Naive thymus-derived CD4-positive, alpha-beta T cell (primary cell): ENCODE measurements around the gene SLC38A3. TPM values are rescaled to one million over a fixed set of nuclear protein-coding genes. Genes with fewer than 3 reads are reported as not detected.

Experiments
- ATAC-seq: fragments of 150-1000 bp; cut with Tn5 transposase; 2 replicates; pipeline ENCODE4 v1.10.0; 2021; ENCODE audit warnings: mild to moderate bottlenecking, moderate library complexity
- CTCF ChIA-PET: fragments of 350-600 bp; sonication (Branson Sonifier 250); formaldehyde crosslinking; loops from one replicate; lab custom pipeline; 2021; ENCODE audit warnings: antibody characterized with exemption; lab: Charles Lee
- POLR2A ChIA-PET: fragments of 350-600 bp; sonication (Branson Sonifier 250); formaldehyde crosslinking; loops from one replicate; lab custom pipeline; 2021; ENCODE audit warnings: antibody characterized with exemption, inconsistent platforms; lab: Charles Lee
- DNase-seq, 9 donors: peaks; one replicate each; pipeline versions ENCODE4 v3.0.0 to v3.0.0-alpha.2; 2020 to 2022; ENCODE audit warnings: mixed read lengths in 1 of 9
- H3K27ac ChIP-seq: one replicate; pipeline ENCODE4 v1.7.0; 2013; ENCODE audit warnings: mild to moderate bottlenecking, low read depth, low read length, moderate library complexity
- H3K27me3 ChIP-seq, 2 donors: one replicate each; pipeline ENCODE4 v1.7.0; 2013; ENCODE audit warnings: low read length in 2 of 2, mild to moderate bottlenecking in 2 of 2, moderate library complexity in 2 of 2; ENCODE audit not compliant: control insufficient read depth in 2 of 2, insufficient read depth in 2 of 2
- H3K36me3 ChIP-seq, 3 experiments: 1 replicate in 2 of 3; 2 replicates in 1 of 3; pipeline ENCODE4 v1.7.0; 2013; ENCODE audit warnings: low read length in 3 of 3, mild to moderate bottlenecking in 3 of 3, moderate library complexity in 1 of 3; ENCODE audit not compliant: insufficient read depth in 3 of 3, control insufficient read depth in 2 of 3
- H3K4me1 ChIP-seq, 2 donors: one replicate each; pipeline ENCODE4 v1.7.0; 2013; ENCODE audit warnings: low read length in 2 of 2, mild to moderate bottlenecking in 2 of 2, moderate library complexity in 1 of 2; ENCODE audit not compliant: control insufficient read depth in 2 of 2, insufficient read depth in 2 of 2
- H3K4me3 ChIP-seq: 2 replicates; pipeline ENCODE4 v1.7.0; 2013; ENCODE audit warnings: mild to moderate bottlenecking, low read length
- H3K9me3 ChIP-seq, 3 experiments: 1 replicate in 2 of 3; 2 replicates in 1 of 3; pipeline ENCODE4 v1.7.0; 2013; ENCODE audit warnings: low read length in 3 of 3; ENCODE audit not compliant: control insufficient read depth in 2 of 3
- H3K27ac Mint-ChIP-seq, 9 donors: one replicate each; pipeline ENCODE4 v1.8.0; 2020 to 2022; ENCODE audit warnings: mixed read lengths in 9 of 9, mild to moderate bottlenecking in 8 of 9, moderate library complexity in 5 of 9, inconsistent platforms in 2 of 9
- H3K27me3 Mint-ChIP-seq, 5 donors: one replicate each; pipeline ENCODE4 v1.8.0; 2021 to 2022; ENCODE audit warnings: mixed read lengths in 5 of 5, mild to moderate bottlenecking in 1 of 5
- H3K36me3 Mint-ChIP-seq, 5 donors: one replicate each; pipeline ENCODE4 v1.8.0; 2020 to 2022; ENCODE audit warnings: mixed read lengths in 5 of 5, mild to moderate bottlenecking in 3 of 5, inconsistent platforms in 1 of 5
- H3K4me1 Mint-ChIP-seq, 7 donors: one replicate each; pipeline ENCODE4 v1.8.0; 2020 to 2022; ENCODE audit warnings: mixed read lengths in 7 of 7, mild to moderate bottlenecking in 3 of 7, inconsistent platforms in 1 of 7
- H3K4me3 Mint-ChIP-seq, 10 donors: one replicate each; pipeline ENCODE4 v1.8.0; 2020 to 2022; ENCODE audit warnings: mild to moderate bottlenecking in 10 of 10, mixed read lengths in 10 of 10, moderate library complexity in 6 of 10, inconsistent platforms in 2 of 10
- H3K9me3 Mint-ChIP-seq, 11 donors: one replicate each; pipeline ENCODE4 v1.8.0; 2020 to 2022; ENCODE audit warnings: mixed read lengths in 11 of 11, mild to moderate bottlenecking in 4 of 11, inconsistent platforms in 1 of 11, moderate library complexity in 1 of 11
- intact Hi-C, 2 donors: fragments of 100-400 bp; cut with micrococcal nuclease; formaldehyde crosslinking; loops; one replicate each; pipeline ENCODE4 v1.15.1; 2023
- polyA plus RNA-seq, 2 donors: library from polyadenylated mRNA; unstranded; fragments of 300-500 nt; fragmentation: Illumina TruSeq; gene quantifications; one replicate each; pipeline ENCODE4 v1.2.3, GENCODE V29; 2021
- total RNA-seq, 6 experiments: library from RNA in 5 of 6; stranded (reverse) in 5 of 6; gene quantifications; 1 replicate in 5 of 6; 2 replicates in 1 of 6; pipeline ENCODE4 v1.2.3 and lab custom pipeline; 2021 to 2026

Gene SLC38A3
- total and polyA plus RNA-seq, 7 experiments from 2014 or later: 1.8 TPM; not detected in 6

- Mint-ChIP-seq H3K9me3 (no peaks in the 10 kb centered on the region), H3K27me3 (no peaks in the 10 kb centered on the region), H3K27ac (peak overlapping the region in 2 of 9 donors; percentile 51 to 59), H3K4me3 (no peak overlapping the region), H3K4me1 (peaks cover 0 to 14% (median 11%) of the 10 kb centered on the region in 7 donors), H3K36me3 (peaks cover 0 to 21% (median 0%) of the 10 kb centered on the region in 5 donors)
- Histone ChIP-seq H3K9me3 (no peaks in the 10 kb centered on the region), H3K4me1 (peaks cover 6 to 8% of the 10 kb centered on the region in 2 donors), H3K27me3 (no peaks in the 10 kb centered on the region), H3K36me3 (peaks cover 8 to 62% (median 14%) of the 10 kb centered on the region in 3 experiments), H3K27ac (no peak overlapping the region), H3K4me3 (no peak overlapping the region)
- intact Hi-C loops: no loop called here
- ChIA-PET POLR2A (interaction anchor here (1.0 to 2.4 kb wide), 2 partner anchors 12 to 20 kb away, joined by 3 to 7 read pairs; no protein-coding TSS in a partner anchor), CTCF (interaction anchor here (0.7 to 2.7 kb wide), 7 partner anchors 9 to 85 kb away, joined by 3 to 8 read pairs (median 4); partner anchors contain the start of gene GNAI2)
- DNase-seq (no peak), ATAC-seq (no peak)
Observed at GRCh38 chr3:50258029-50258680, 53.1 kb downstream of the SLC38A3 start.

- no peak for DNase-seq
- H3K9me3 Mint-ChIP-seq: no peaks in the 10 kb centered on the region
- H3K4me3 ChIP-seq: no peak overlapping the region
- H3K9me3 ChIP-seq: no peaks in the 10 kb centered on the region
- no peaks in the 10 kb centered on the region for H3K27me3 ChIP-seq
- peaks cover 0 to 13% (median 4%) of the 10 kb centered on the region in 7 donors for H3K4me1 Mint-ChIP-seq
- no peaks in the 10 kb centered on the region for H3K27me3 Mint-ChIP-seq
- intact Hi-C loops: no loop called here
- H3K36me3 ChIP-seq: peaks cover 8 to 54% (median 12%) of the 10 kb centered on the region in 3 experiments
- peak overlapping the region; percentile 47 for H3K27ac ChIP-seq
- H3K27ac Mint-ChIP-seq: peak overlapping the region in 3 of 9 donors; percentile 51 to 81 (median 63)
- H3K4me3 Mint-ChIP-seq: peak overlapping the region in 1 of 10 donors; percentile 29
- POLR2A ChIA-PET: interaction anchor here (1.0 to 2.4 kb wide), 4 partner anchors 11 to 78 kb away, joined by 3 to 7 read pairs (median 4); no protein-coding TSS in a partner anchor
- no peak for ATAC-seq
- H3K4me1 ChIP-seq: peaks cover 6 to 8% of the 10 kb centered on the region in 2 donors
- H3K36me3 Mint-ChIP-seq: peaks cover 0 to 19% (median 0%) of the 10 kb centered on the region in 5 donors
- CTCF ChIA-PET: interaction anchor here (0.7 to 2.7 kb wide), 6 partner anchors 9 to 65 kb away, joined by 4 to 8 read pairs (median 4); partner anchors contain the start of gene GNAI2
Observed at GRCh38 chr3:50258979-50259378, 53.9 kb downstream of the SLC38A3 start.

- Histone ChIP-seq H3K27ac (peak overlapping the region; percentile 76), H3K4me1 (peaks cover 6 to 7% of the 10 kb centered on the region in 2 donors), H3K27me3 (no peaks in the 10 kb centered on the region), H3K4me3 (peak overlapping the region; percentile 43), H3K36me3 (peaks cover 8 to 48% (median 12%) of the 10 kb centered on the region in 3 experiments), H3K9me3 (no peaks in the 10 kb centered on the region)
- Mint-ChIP-seq H3K4me3 (peak overlapping the region; percentile 58 to 86 (median 72)), H3K27ac (peak overlapping the region in 8 of 9 donors; percentile 41 to 85 (median 77)), H3K27me3 (no peaks in the 10 kb centered on the region), H3K9me3 (no peaks in the 10 kb centered on the region), H3K4me1 (peaks cover 0 to 12% (median 4%) of the 10 kb centered on the region in 7 donors), H3K36me3 (peaks cover 0 to 19% (median 0%) of the 10 kb centered on the region in 5 donors)
- CTCF ChIA-PET: interaction anchor here (0.7 to 2.7 kb wide), 6 partner anchors 8 to 65 kb away, joined by 4 to 8 read pairs (median 4); partner anchors contain the start of gene GNAI2
- intact Hi-C loops: loop anchor here (1.0 kb wide), 4 partner anchors 13 to 65 kb away; no protein-coding TSS in a partner anchor
- no peak for DNase-seq
- POLR2A ChIA-PET: interaction anchor here (0.9 to 2.4 kb wide), 4 partner anchors 11 to 78 kb away, joined by 3 to 7 read pairs (median 4); no protein-coding TSS in a partner anchor
- peak; percentile 16 for ATAC-seq
Observed at GRCh38 chr3:50259432-50260026, 54.5 kb downstream of the SLC38A3 start.

- Mint-ChIP-seq H3K4me3 (peak overlapping the region; percentile 57 to 86 (median 68)), H3K4me1 (peaks cover 0 to 12% (median 4%) of the 10 kb centered on the region in 7 donors), H3K36me3 (peaks cover 0 to 19% (median 0%) of the 10 kb centered on the region in 5 donors), H3K9me3 (no peaks in the 10 kb centered on the region), H3K27me3 (no peaks in the 10 kb centered on the region), H3K27ac (peak overlapping the region in 8 of 9 donors; percentile 38 to 85 (median 77))
- Histone ChIP-seq H3K4me3 (peak overlapping the region; percentile 43), H3K9me3 (no peaks in the 10 kb centered on the region), H3K4me1 (peaks cover 6% of the 10 kb centered on the region in 2 donors), H3K27me3 (no peaks in the 10 kb centered on the region), H3K27ac (peak overlapping the region; percentile 76), H3K36me3 (peaks cover 8 to 41% (median 8%) of the 10 kb centered on the region in 3 experiments)
- ChIA-PET POLR2A (interaction anchor here (0.5 to 2.4 kb wide), 6 partner anchors 12 to 1909 kb away, joined by 3 to 7 read pairs (median 3); no protein-coding TSS in a partner anchor), CTCF (interaction anchor here (0.9 to 2.7 kb wide), 3 partner anchors 11 to 35 kb away, joined by 4 to 8 read pairs (median 4); partner anchors contain the start of gene LSMEM2)
- intact Hi-C loops: loop anchor here (1.0 kb wide), 4 partner anchors 13 to 66 kb away; no protein-coding TSS in a partner anchor
- ATAC-seq (peak; percentile 95), DNase-seq (peak; percentile 58 to 95 (median 78))
Observed at GRCh38 chr3:50260027-50260941, 55.2 kb downstream of the SLC38A3 start.

GRCh38 chr3:50260942-50261441, 55.9 kb downstream of the SLC38A3 start:
- POLR2A ChIA-PET: interaction anchor here (1.0 to 1.4 kb wide), 3 partner anchors 13 to 76 kb away, joined by 3 to 5 read pairs (median 3); partner anchors contain the start of gene GNAI2
- peaks cover 0 to 4% (median 0%) of the 10 kb centered on the region in 5 donors for H3K27me3 Mint-ChIP-seq
- CTCF ChIA-PET: interaction anchor here (1.0 to 2.7 kb wide), 2 partner anchors 12 to 17 kb away, joined by 4 to 8 read pairs; partner anchors contain the start of gene LSMEM2
- no peak overlapping the region for H3K27ac ChIP-seq
- no peak for DNase-seq
- H3K4me1 ChIP-seq: peaks cover 6% of the 10 kb centered on the region in 2 donors
- intact Hi-C loops: loop anchor here (1.0 kb wide), 4 partner anchors 12 to 67 kb away; no protein-coding TSS in a partner anchor
- H3K27ac Mint-ChIP-seq: peak overlapping the region in 3 of 9 donors; percentile 19 to 71 (median 41)
- H3K4me1 Mint-ChIP-seq: peaks cover 0 to 12% (median 4%) of the 10 kb centered on the region in 7 donors
- no peaks in the 10 kb centered on the region for H3K9me3 ChIP-seq
- H3K4me3 ChIP-seq: no peak overlapping the region
- H3K27me3 ChIP-seq: no peaks in the 10 kb centered on the region
- no peak for ATAC-seq
- H3K9me3 Mint-ChIP-seq: no peaks in the 10 kb centered on the region
- peaks cover 0 to 19% (median 0%) of the 10 kb centered on the region in 5 donors for H3K36me3 Mint-ChIP-seq
- H3K4me3 Mint-ChIP-seq: peak overlapping the region in 5 of 10 donors; percentile 8 to 86 (median 64)
- peaks cover 8 to 35% (median 8%) of the 10 kb centered on the region in 3 experiments for H3K36me3 ChIP-seq
